ENCODE measurements around the gene STPG3. TPM values are rescaled to one million over a fixed set of nuclear protein-coding genes. Genes with fewer than 3 reads are reported as not detected.

Gene STPG3
- total and polyA plus RNA-seq, 9 of the 15 experiments (the other 6 are each of a cell fraction or from before 2014, with no cell fraction given) = not detected

DNA sequence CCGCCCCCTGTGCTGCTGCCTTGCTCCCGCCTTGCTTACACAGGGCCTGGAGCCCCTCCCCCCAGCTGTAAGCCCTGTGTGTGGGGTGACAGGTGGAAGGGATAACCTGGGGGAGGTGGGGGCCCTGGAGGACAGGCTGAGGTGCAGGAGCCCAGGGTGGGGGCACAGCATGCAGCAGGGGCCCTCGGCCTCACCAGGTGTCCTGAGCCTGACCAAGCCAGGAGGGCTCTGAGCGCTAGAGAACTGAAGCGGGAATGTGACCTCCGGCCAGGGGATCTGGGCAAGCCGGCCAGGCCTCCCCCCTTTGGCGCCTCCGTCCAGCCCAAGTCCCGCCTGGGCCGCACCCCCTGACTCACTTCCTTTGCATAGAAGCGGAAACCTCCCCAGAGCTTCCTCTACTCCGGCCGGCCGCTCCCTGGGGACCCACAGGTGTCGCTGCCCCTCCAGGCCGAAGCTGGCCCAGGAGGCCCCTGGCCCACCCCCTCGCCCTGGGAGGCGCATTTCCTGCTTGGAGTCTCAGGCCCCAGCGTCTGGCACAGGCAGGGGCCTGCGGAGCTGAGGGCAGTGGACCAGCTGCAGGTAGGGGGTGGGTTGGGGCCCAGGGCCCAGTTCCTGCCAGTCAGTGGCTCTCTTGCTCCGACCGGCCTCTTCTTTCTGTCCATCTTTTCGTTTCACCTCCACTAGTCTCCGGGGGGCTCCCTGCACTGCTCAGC is 26.4 kb downstream of the STPG3 start, which contains the start of gene TOR4A (continued):
- TF ChIP-seq, protein P1, sequence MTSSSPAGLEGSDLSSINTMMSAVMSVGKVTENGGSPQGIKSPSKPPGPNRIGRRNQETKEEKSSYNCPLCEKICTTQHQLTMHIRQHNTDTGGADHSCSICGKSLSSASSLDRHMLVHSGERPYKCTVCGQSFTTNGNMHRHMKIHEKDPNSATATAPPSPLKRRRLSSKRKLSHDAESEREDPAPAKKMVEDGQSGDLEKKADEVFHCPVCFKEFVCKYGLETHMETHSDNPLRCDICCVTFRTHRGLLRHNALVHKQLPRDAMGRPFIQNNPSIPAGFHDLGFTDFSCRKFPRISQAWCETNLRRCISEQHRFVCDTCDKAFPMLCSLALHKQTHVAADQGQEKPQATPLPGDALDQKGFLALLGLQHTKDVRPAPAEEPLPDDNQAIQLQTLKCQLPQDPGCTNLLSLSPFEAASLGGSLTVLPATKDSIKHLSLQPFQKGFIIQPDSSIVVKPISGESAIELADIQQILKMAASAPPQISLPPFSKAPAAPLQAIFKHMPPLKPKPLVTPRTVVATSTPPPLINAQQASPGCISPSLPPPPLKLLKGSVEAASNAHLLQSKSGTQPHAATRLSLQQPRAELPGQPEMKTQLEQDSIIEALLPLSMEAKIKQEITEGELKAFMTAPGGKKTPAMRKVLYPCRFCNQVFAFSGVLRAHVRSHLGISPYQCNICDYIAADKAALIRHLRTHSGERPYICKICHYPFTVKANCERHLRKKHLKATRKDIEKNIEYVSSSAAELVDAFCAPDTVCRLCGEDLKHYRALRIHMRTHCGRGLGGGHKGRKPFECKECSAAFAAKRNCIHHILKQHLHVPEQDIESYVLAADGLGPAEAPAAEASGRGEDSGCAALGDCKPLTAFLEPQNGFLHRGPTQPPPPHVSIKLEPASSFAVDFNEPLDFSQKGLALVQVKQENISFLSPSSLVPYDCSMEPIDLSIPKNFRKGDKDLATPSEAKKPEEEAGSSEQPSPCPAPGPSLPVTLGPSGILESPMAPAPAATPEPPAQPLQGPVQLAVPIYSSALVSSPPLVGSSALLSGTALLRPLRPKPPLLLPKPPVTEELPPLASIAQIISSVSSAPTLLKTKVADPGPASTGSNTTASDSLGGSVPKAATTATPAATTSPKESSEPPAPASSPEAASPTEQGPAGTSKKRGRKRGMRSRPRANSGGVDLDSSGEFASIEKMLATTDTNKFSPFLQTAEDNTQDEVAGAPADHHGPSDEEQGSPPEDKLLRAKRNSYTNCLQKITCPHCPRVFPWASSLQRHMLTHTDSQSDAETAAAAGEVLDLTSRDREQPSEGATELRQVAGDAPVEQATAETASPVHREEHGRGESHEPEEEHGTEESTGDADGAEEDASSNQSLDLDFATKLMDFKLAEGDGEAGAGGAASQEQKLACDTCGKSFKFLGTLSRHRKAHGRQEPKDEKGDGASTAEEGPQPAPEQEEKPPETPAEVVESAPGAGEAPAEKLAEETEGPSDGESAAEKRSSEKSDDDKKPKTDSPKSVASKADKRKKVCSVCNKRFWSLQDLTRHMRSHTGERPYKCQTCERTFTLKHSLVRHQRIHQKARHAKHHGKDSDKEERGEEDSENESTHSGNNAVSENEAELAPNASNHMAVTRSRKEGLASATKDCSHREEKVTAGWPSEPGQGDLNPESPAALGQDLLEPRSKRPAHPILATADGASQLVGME (CRISPR knock-in tag; IDR thresholded peaks at IDR 0.05) = no peak
- peak in 1 of 2 experiments; percentile 5; a peak in 2 of 4 replicates for TF ChIP-seq TRIM24 (IDR thresholded peaks at IDR 0.05)
- TF ChIP-seq SIN3A (IDR thresholded peaks at IDR 0.05; ENCODE audit: borderline replicate concordance in 2 of 2, control insufficient read depth in 1 of 2, low read depth in 2 of 2, low read length in 2 of 2) = peak; percentile 63 to 83; a peak in 2 of 4 replicates
- TF ChIP-seq, protein P2, sequence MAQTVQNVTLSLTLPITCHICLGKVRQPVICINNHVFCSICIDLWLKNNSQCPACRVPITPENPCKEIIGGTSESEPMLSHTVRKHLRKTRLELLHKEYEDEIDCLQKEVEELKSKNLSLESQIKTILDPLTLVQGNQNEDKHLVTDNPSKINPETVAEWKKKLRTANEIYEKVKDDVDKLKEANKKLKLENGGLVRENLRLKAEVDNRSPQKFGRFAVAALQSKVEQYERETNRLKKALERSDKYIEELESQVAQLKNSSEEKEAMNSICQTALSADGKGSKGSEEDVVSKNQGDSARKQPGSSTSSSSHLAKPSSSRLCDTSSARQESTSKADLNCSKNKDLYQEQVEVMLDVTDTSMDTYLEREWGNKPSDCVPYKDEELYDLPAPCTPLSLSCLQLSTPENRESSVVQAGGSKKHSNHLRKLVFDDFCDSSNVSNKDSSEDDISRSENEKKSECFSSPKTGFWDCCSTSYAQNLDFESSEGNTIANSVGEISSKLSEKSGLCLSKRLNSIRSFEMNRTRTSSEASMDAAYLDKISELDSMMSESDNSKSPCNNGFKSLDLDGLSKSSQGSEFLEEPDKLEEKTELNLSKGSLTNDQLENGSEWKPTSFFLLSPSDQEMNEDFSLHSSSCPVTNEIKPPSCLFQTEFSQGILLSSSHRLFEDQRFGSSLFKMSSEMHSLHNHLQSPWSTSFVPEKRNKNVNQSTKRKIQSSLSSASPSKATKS (CRISPR knock-in tag; IDR thresholded peaks at IDR 0.05) = no peak
- no peak for TF ChIP-seq ATF1 (CRISPR knock-in tag; IDR thresholded peaks at IDR 0.05)
- peak; percentile 59 for TF ChIP-seq ATF1 (tag; IDR thresholded peaks at IDR 0.05)
- TF ChIP-seq ZNF324 (CRISPR knock-in tag; IDR thresholded peaks at IDR 0.05) = no peak
- TF ChIP-seq HSF4 (CRISPR knock-in tag; IDR thresholded peaks at IDR 0.05; ENCODE audit: borderline replicate concordance) = no peak
- 0 out of 2 replicates have a peak, but pooled peaks have one; percentile 1 for TF ChIP-seq CEBPB (tag; IDR thresholded peaks at IDR 0.05)
- TF ChIP-seq HCFC1 (IDR thresholded peaks at IDR 0.05; ENCODE audit: low read depth, low read length) = peak; percentile 43; the same call in 1 of the 2 replicates
- peak; percentile 48; the same call in 1 of the 2 replicates for TF ChIP-seq NCOA1 (IDR thresholded peaks at IDR 0.05; ENCODE audit: low read depth)
- peak; percentile 50; the same call in 1 of the 2 replicates for TF ChIP-seq SMAD4 (CRISPR knock-in tag; conservative IDR thresholded peaks at IDR 0.05)
- TF ChIP-seq ARID1B (IDR thresholded peaks at IDR 0.05) = peak; percentile 35; the same call in 1 of the 2 replicates
- no peak for TF ChIP-seq XRCC4 (IDR thresholded peaks at IDR 0.05; ENCODE audit: extremely low read depth, insufficient read depth, insufficient read length)
- TF ChIP-seq SMAD3 (CRISPR knock-in tag; conservative IDR thresholded peaks at IDR 0.05) = 0 out of 2 replicates have a peak, but pooled peaks have one; percentile 26
- peak in 1 of 2 experiments; percentile 25 for TF ChIP-seq AFF1 (IDR thresholded peaks at IDR 0.05; ENCODE audit: low read depth in 1 of 2, partially characterized antibody in 2 of 2)
